ENCODE results near the gene KRT86.
"Not testable (repeated sequence)": the region's sequence is repeated elsewhere in the genome, so short reads cannot be mapped to it uniquely, and the experiment has no call there.

KRT86 gene

DNA sequence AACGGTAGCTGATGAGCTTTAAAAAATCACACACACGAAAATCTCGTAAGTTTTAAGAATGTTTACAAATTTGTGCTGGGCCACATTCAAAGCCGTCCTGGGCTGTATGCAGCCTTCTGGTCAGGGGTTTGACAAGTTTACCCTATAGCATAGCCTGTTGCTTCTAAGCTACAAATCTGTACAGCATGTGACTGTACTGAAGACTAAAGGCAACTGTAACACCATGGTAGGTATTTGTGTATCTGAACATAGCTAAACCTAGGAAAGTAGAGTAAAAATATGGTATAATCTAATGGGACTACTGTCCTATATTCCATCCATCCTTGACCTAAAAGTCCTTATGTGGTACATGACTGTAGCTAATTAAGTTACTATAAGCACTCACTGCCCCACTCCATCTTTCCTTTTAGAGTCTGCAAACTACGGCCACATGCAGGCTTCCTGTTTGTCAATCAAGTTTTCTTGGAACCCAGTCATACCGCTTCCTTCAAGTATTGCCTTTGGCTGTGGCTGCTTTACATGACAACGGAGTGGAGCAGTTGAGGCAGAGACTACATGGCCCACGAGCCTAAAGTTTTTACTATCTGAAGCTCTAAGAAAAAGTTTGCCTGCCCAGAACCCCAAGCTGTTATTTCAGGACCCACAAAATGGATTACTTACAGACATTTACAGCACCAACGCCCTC, 22.9 kb upstream of the KRT86 start:
- no peak for DNase-seq (ENCODE audit: low read depth in 3 of 3)

- DNase-seq (ENCODE audit: low read depth in 3 of 3) = not testable (repeated sequence)
Observed at GRCh38 chr12:52252175-52252615, 22.2 kb upstream of the KRT86 start.

DNA sequence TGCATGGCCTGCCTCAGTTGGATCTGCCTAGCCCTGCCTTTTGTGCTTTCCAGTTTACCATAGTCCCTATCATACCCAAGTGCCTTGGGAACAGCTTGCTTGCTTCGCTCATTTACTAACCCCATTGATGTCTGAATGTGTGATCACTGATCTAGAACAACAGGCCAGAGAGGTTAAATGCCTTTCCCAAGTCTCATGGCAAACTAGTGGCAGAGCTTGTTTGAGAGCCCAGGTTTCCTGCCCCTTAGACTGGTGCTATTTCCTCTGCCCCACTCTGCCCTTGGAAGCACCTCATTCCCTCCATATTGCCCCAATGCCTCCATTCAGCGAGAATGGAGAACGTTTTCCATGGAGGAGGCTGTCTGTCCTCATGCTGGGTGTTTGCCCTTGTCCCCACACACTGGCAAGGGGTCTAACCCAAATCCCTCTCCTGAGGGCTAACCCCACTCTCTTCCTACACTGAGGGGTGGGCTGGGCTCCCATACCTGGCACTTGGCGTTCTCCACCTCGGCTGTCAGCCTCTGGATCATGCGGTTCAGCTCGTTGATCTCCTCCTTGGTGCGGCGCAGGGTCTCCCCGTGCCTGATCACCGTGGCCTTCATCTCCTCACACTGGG, 21.6 kb upstream of the KRT86 start:
- DNase-seq (ENCODE audit: low read depth in 3 of 3) = no peak

GRCh38 chr12:52253391-52254179, 20.9 kb upstream of the KRT86 start:
- no peak for DNase-seq (ENCODE audit: low read depth in 3 of 3)

- no peak for DNase-seq (ENCODE audit: low read depth in 3 of 3)
Observed at GRCh38 chr12:52254180-52254964, 20.1 kb upstream of the KRT86 start.

DNA sequence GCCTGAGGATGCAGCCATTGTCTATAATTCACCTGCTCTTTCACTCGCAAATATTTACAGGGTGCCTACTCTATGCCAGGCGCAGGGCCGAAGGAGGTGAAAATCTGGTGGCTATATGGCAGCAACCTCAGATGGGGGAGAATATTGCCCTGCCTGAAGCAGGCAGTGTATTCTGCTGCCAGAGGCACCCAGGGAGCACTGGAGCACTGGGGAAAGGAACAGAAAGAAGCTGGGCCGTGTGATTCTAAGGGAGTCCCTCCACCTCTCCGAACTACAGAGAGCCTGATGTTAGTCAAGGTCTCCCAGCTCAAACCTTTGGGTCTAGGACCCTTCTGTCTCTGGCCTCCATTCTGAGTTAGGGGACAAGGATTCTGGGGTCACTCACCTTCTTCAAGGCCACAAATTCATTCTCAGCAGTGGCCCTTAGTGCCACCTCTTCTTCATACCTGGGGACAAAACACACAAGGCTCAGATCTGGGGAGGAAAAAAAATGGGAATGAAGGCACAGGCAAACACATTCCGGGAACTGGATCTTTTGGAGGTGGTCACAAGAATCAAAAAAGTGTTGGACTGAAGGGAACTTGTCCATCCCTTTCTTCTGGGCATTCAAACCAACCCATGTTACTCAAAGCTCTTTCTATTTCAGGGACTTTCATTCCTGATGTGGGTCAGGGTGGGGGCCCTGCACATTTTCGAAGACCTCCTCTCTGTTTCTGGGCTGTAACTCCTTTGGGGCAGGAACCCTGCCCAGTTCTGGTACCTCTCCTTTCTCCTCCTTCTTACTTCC, 19.3 kb upstream of the KRT86 start:
- no peak for DNase-seq (ENCODE audit: low read depth in 3 of 3)

GRCh38 chr12:52255926-52256583, 18.4 kb upstream of the KRT86 start:
- DNase-seq (ENCODE audit: low read depth in 3 of 3) = no peak

GRCh38 chr12:52256584-52256935, 17.9 kb upstream of the KRT86 start:
- no peak for DNase-seq (ENCODE audit: low read depth in 3 of 3)

DNA sequence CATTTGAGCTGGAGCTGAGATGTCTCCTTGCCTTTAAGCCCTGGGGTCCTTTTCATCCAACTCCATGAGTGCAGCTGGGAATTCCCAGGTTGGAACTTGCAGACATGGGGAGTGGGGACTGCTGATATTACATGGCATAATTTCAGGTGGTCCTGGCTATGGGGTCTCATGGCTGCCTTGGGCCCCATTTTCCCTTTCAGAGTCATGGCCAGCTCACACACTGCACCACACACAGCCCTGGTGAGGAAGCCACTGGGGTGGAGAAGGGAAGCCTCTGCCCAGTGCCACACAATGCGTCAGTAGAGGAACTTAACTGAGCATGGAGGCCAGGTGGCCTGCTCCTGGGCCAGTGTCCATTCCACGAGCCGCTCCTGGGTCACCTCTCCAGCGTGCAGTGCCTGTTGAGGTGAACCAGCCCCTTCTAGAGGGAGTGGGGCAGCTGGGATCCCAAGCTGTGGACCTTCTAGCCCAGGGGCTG, 17.3 kb upstream of the KRT86 start:
- DNase-seq (ENCODE audit: low read depth in 3 of 3) = no peak

- not testable (repeated sequence) for DNase-seq (ENCODE audit: low read depth in 3 of 3)
Observed at GRCh38 chr12:52257922-52258321, 16.5 kb upstream of the KRT86 start.

DNA sequence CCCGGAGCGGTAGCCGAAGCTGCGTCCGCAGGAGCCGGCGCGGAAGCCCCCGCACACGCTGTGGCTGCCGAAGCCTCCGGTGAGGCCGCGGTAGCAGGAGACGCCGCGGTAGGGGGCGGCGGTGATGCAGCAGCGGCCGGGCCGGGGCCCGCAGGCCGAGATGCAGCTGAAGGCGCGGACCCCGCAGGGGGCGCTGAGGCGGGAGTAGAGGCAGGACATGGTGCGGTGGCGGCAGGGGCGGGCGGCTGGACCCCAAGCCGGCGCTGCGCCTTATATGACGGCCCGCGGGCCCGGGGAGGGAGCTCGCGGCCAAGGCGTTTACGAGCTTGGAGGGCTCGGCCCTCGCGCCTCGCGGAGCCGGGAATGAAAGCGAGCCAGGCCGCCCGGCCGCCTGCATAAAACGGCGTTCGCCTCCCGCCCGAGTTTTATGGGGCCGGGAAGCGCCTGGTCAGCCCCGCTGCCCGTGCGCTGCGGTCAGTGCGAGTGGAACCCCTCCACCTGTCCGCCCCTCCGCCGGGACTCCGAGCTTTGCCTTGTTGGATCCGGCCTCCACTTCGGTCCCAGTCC, 16.0 kb upstream of the KRT86 start:
- no peak for DNase-seq (ENCODE audit: low read depth in 3 of 3)

DNA sequence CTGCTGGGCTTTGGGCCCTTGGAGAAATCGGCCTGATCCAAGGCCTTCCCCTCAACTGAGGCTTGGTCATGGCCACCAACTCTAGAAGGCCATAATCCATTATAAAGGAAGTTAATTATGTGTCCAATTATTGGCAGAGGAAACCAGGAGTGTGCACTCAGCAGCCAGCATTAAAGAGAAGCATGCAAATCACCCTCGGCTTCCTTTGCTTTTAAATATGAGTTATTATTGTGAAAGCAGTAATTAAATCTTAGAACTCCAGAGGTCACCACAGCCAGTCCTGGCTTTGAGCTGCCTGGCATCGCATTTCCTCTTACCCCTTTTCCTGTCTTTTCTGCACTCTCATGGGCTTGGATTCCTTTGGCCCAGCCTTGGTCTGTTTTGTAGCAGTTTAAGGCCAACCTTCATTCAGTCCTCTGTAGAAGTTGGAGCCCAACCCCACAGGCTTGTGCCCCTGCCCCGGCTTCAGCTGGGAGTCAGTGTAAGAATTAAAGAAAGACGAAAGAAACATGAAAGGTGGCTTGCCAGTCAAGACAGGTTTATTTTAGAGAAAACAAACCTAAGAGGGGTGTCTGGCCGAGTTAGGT, 14.7 kb upstream of the KRT86 start:
- DNase-seq (ENCODE audit: low read depth in 3 of 3) = no peak

- DNase-seq (ENCODE audit: low read depth in 3 of 3) = no peak
Observed at GRCh38 chr12:52260361-52261207, 13.9 kb upstream of the KRT86 start.

- no peak for DNase-seq (ENCODE audit: low read depth in 3 of 3)
Observed at GRCh38 chr12:52261208-52261484, 13.3 kb upstream of the KRT86 start.

DNA sequence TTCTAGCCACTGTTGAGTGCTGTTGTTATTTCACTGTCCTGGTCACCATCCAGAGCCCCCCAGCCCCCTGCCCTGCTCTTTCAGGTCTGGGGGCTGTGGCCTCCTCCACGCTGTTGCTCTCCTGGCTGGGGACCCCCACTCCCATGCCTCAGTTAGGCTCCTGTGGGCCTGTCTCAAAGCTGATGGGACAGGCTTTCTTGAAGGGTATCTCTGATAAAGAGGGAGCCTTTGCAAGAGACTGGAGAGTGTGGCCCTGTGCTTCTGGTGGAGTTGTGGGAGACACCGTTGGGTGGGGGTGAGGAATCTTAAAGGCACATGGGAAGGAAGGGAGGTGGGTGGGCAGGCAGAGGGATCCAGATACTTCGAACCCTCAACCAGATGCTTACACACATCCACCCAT, 12.2 kb upstream of the KRT86 start:
- no peak for DNase-seq (ENCODE audit: low read depth in 3 of 3)

GRCh38 chr12:52263761-52264434, 10.5 kb upstream of the KRT86 start:
- no peak for DNase-seq (ENCODE audit: low read depth in 3 of 3)

- DNase-seq (ENCODE audit: low read depth in 3 of 3) = no peak
Observed at GRCh38 chr12:52264435-52264825, 10.0 kb upstream of the KRT86 start.

DNA sequence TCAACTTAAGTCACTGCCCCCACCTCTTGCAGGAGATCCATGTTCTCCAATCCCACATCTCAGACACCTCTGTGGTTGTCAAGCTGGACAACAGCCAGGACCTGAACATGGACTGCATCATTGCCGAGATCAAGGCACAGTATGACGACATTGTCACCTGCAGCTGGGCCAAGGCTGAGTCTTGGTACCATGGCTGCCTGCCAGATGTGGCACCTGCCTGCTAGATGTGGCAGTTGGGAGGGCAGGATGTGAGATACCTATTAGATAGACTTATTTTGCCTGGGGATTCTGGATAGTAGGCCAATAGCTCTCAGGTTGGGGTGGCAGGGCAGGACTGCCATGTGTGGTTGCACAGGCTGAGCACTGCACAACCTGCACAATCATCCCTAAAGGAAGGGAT, 7.9 kb upstream of the KRT86 start:
- DNase-seq (ENCODE audit: low read depth in 3 of 3) = no peak

DNA sequence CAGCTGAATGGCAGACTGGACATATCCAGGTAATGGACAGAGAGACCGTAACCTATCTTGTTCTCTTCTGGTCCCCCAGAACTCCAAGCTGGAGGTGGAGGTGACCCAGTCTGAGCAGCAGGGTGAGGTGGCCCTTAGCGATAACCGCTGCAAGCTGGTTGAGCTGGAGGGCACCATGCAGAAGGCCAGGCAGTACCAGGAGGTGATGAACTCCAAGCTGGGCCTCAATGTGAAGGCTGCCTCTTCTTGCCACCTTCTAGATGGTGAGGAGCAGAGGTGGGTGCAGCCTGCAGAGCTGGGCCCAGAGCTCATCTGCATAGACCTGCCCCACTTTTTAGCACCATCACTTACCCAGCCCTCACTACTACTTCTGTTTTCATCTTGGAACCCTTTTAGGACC, 7.2 kb upstream of the KRT86 start:
- DNase-seq (ENCODE audit: low read depth in 3 of 3) = no peak
